HG02763 (cell line): ENCODE measurements around the gene TARBP1.
"Not testable (repeated sequence)": the region's sequence is repeated elsewhere in the genome, so short reads cannot be mapped to it uniquely, and the experiment has no call there.

ENCODE experiments used
- ATAC-seq: cut with Tn5 transposase; IDR thresholded peaks from one replicate; pipeline ENCODE4 v1.9.1; 2021; ENCODE audit warnings: mild to moderate bottlenecking, moderate library complexity; ENCODE audit not compliant: unreplicated experiment

The TARBP1 gene, protein sequence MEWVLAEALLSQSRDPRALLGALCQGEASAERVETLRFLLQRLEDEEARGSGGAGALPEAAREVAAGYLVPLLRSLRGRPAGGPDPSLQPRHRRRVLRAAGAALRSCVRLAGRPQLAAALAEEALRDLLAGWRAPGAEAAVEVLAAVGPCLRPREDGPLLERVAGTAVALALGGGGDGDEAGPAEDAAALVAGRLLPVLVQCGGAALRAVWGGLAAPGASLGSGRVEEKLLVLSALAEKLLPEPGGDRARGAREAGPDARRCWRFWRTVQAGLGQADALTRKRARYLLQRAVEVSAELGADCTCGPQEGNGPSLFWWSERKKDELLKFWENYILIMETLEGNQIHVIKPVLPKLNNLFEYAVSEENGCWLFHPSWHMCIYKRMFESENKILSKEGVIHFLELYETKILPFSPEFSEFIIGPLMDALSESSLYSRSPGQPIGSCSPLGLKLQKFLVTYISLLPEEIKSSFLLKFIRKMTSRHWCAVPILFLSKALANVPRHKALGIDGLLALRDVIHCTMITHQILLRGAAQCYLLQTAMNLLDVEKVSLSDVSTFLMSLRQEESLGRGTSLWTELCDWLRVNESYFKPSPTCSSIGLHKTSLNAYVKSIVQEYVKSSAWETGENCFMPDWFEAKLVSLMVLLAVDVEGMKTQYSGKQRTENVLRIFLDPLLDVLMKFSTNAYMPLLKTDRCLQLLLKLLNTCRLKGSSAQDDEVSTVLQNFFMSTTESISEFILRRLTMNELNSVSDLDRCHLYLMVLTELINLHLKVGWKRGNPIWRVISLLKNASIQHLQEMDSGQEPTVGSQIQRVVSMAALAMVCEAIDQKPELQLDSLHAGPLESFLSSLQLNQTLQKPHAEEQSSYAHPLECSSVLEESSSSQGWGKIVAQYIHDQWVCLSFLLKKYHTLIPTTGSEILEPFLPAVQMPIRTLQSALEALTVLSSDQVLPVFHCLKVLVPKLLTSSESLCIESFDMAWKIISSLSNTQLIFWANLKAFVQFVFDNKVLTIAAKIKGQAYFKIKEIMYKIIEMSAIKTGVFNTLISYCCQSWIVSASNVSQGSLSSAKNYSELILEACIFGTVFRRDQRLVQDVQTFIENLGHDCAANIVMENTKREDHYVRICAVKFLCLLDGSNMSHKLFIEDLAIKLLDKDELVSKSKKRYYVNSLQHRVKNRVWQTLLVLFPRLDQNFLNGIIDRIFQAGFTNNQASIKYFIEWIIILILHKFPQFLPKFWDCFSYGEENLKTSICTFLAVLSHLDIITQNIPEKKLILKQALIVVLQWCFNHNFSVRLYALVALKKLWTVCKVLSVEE (N-terminal part only)

DNA sequence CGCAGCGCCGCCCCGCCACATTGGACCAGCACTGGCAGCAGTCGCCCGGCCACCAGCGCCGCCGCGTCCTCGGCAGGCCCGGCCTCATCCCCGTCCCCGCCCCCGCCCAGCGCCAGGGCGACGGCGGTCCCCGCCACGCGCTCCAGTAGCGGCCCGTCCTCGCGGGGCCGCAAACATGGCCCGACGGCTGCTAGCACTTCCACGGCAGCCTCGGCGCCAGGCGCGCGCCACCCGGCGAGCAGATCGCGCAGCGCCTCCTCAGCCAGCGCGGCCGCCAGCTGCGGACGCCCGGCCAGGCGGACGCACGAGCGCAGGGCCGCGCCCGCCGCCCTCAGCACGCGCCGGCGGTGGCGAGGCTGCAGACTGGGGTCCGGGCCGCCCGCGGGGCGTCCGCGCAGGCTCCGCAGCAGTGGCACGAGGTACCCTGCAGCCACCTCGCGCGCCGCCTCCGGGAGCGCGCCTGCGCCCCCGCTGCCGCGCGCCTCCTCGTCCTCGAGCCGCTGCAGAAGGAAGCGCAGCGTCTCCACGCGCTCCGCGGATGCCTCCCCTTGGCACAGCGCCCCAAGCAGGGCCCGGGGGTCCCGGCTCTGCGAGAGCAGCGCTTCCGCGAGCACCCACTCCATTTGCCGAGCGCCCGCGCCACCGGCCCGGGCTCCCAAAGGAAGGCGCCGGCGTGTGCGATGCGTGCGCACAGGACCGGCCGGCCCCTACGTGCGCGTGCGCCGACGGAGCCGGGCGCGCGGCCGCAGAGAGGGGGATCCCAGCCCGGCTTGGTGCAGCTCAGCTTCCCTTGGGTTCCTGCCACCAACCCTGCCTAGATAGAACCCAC is at the start of gene TARBP1:
Gene TARBP1, minus strand, starts transcription at position 699 of the 829 bp plus-strand sequence. Its CDS starts 76 bp downstream, at position 623.
- peak; percentile 67 for ATAC-seq

DNA sequence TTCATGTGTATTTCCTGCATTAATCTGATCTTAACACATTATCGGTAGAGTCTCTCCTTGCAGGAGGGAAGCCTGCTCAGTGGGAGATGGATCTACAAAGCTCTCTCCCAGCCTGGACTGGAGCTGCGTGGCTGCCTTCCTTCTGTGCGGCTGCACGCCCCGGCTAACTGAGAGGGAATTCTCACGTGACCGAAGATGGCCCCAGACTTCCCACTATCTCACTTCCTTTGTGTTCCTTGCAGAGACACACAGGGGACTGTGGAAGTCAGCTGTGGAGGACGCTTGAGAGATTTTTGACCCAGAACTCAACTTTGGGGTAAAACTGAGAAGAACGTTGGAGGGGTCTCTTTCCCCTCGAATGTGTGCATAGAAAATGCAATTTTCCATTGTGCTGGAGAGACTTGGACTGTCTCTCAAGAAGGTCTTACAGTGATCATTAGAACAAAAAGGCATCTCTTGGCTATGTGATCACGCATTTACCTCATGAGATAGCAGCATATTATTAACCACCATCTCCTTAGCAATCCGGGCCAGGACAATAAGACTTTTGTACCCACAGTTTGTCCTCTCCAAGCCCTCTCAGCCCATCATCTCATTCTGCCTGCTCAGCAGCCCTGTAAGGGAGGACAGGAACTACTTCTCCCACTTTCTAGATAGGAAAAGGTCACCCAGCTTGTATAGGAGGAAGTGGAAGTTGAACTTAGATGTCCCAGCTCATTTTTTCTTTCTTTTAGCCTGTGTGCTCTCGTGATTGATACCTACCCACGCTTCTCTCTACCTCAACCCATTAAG is 49.3 kb upstream of the TARBP1 start:
- no peak for ATAC-seq

DNA sequence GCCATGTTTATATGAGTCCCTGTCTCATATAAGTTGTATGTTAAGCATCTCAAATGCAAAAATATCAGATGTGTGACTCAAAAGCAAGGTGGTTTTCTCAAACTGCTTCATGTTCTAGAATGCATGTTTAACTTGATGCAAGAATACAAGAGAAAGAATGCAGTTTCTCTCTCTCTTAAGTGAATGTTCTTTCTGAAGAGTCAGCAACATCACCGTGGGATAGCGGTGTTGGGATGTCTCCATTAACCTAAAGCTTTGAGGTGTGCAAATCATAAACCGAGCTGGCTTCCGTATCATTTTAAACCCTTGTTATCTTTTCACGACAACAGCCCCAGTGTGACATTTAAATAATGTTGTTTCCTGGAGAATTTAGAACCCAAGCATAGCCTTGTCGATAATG is 48.4 kb upstream of the TARBP1 start:
- ATAC-seq = no peak

DNA sequence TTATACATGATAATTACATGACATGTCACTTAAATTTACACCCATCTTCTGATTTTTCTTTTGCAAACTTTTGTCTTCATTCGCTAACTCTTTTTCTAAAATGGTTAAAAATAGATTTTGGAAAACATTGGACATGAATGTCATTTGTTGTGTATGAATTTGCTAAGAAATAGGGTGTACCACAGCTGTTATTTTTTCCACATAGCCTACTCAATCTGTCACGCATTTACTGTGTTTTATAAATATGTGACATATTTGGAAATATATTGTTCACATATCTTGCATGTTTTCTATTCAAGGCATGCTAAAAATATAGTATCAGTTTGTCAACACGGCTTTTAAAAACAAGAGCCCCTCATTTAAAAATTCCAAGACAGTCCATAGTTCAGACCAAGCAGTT is 47.9 kb upstream of the TARBP1 start:
- no peak for ATAC-seq

DNA sequence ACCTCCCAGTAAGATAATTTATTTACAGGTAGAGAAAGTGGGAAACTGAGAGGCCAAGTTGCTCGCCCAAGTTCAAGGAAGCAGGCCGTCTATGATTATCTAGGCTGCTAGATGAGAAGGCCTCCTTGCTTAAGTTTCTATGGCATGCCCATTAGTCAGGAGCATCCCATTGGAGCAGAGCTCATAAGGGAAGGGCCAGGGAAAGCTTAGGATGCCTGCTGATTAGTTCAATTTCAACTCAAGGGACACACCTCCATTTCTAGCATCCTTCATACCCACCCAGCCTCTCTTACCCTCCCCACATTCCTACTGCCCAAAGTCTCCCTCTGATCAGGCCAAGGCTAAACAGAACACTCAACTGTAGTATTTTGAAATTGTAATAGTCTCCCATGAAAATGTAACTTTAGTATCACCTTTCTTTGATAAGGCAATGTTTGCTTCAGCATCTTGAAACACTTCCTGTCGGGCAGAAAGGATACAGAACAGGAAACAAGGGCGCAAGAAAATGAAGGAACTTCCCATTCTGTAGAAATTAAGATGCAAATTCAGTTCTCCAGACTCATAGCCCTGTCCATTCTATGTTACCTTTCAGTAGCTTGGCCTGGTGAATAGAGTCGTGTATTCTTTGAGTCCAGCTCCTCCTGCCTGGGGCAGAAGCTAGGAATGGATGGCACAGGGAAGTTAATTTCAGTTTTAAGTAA is 46.3 kb upstream of the TARBP1 start:
- no peak for ATAC-seq

DNA sequence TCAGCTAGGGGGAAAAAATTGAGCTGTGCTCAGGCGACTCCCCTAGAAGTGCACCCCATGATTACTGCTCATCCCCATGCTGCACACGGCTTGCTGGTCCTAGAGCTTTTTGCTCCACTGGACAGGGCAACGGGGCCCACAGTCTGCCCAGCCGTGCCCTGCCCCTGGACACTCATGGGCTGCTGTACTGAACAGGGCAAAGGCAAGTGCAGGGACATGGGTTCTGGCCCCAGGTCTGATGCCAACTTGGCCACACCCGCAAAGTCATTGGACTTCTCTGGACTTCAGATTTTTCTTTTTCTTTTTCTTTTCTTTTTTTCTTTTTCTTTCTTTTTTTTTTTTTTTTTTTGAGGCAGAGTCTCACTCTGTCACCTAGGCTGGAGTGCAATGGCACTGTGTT is 42.9 kb upstream of the TARBP1 start:
- ATAC-seq = no peak

DNA sequence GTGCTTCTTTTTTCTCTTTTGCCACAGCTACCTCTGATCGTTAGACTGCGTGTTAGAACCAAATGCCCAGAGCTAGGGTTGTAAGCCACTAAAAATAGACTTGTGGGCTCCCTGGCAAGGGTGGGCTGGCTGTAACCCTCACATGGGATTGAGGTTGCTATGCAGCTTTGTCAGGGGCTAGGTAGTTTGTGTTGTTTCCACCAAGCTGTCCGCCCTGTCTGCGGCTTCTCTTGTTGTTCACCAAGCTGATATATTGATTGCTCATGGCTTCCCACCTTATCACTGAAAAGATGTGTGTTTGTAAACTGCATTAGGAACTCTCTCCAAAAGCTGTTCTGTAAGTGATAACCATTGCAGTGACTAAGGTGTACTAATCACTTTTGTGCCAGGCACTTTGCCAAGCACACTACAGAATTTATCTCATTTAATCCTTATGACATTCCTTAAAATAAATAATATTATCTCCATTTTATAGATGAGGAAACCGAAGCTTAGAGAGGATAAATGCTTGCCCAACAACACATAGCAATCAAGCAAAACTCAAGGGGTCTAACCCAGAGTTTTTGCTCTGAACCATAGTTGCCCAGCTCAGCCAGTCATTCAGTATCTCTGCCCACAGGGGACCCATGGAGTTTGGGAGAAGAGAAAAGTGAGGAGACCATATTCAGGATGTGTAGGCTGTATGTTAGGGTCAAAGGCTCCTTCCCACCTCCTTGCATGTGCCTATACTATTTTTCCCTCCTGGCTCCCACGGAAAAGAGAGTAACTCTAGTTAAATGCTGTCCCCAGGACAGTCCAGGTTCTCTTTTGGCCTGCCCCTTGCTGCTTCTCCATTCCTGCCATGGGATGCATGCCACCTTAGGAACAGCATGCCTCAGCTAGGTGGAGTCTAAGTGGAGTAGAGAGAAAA is 42.2 kb upstream of the TARBP1 start:
- no peak for ATAC-seq

DNA sequence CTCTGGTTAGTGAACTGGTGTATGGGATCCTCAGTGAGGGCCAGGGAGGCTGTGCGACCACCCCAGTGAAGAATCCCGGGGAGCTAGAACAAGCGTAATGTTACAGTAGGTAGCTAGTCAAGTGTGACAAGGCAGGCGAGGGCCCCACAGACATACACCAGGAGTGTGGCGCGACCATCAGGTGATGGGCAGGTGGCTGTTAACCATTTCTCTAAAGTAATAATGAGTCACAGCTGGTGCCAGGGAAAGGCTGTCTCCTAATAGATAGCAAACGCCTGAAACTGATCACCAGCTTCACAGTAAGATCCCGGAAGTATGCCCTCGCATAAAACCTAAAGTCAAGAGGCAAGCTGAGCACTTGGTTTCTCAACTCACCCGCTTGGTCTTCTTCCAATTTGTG is 40.5 kb upstream of the TARBP1 start:
- no peak for ATAC-seq

DNA sequence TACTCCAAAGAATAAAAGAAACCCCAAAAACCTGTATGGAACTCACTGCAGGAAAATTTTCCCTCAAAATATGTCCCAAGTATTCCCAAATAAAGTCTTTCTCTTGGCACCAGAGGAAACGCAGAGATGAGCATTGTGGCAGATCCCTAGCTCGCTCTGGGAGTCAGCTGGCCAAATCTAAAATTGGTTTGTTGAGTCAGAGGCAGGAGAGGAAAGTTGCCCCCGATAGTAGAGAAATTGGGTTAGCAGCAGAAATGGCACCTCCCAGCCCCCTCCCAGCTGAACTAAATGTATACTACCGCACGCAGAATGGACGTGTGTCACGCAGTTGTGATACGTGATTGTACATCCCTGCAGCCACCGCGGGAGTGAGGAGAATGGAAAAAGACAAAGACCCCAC is 39.9 kb upstream of the TARBP1 start:
- no peak for ATAC-seq

DNA sequence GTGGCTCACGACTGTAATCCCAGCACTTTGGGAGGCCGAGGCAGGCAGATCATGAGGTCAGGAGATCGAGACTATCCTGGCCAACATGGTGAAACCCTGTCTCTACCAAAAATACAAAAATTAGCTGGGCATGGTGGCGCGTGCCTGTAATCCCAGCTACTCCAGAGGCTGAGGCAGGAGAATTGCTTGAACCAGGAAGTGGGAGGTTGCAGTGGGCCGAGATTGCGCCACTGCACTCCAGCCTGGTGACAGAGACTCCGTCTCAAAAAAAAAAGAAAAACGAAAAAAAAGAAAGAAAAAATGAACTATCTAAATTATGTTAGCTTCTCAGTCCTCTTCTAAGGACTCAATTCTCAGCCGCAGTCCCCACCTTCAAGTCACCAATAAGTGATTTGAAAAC is 39.1 kb upstream of the TARBP1 start:
- not testable (repeated sequence) for ATAC-seq

DNA sequence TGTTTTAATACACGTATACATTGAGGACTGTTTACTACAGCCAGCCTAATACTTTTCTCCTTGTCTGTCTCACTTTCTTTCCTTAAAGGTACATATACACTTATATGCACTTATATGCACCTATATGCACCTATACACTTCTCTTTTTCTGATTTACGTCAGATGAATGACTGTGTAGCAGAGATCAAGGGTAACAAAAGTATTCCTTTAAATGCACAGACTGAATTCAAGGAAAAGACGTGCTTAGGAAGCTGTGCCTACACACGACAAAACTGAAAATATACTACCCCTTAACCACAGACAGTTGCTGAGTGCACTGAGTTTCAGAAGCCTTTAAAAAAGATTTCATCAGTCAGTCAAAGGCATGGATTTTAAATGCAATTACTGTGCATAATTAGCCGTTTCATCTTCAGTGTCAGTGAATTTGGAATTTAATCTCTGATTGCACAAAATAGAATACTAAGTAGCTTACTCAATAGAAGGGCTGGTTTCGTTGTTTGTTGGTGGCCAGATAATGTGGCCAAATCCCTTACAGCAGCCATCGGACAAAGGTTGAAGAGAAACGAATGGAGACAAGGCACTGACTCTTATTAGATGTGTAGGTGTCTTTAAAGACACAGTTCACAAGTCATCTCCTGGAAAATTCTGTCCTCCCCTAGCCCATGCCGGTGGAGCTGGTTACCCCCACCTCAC is 38.3 kb upstream of the TARBP1 start:
- no peak for ATAC-seq

DNA sequence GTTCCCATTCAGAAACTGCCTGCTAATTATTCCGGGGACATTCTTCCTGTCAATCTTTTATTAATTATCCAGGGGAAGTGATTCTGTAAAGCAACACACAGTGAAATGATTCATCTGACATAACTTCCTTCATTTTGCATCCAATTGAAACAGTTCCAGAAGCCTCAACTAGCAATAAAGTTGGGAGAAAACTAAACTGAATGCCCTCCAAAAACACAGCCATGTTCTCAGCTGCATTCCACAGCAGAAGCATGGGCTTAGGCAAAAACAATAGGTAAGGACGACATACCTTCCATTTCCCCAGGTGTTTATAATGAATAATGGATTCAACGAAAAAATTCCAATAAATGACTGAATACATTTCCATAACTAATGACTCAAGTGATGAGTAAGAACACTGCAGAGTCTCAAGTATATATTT is 36.9 kb upstream of the TARBP1 start:
- no peak for ATAC-seq

DNA sequence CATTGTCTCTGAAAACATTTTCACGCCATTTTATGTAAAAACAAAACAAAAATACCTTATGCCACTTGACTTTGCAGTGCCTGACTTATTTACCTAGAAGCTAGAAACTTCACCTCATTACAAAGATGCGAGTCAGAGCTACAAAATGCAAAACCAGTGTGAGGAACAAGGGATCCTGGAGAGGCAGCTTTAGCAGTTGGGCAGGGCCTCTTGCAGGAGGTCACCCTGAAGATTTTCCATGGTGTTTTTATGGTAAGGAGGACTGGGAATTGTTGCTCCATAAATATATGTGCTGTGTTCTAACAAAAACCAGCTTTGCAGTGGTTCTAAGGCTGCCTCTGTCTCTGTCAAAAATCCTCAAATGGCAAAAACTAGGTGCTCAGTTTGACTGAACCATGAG is 36.4 kb upstream of the TARBP1 start:
- no peak for ATAC-seq

DNA sequence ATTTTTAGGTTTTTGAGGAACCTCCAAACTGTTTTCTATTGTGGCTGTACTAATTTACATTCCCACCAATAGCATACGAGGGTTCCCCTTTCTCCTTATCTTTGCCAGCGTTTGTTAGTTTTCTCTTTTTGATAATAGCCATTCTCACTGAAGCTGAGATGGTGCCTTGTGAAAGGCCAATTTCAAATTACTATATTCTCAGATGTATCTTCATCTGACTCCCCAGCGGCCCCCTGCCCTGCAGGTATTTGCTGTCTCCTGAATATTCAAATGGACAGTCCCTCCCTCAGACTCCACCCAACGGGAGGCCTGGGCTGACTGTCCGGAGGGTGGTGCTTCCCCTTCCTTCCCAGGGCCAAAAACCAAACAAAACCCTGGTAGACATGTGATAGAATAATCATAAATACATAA is 33.5 kb upstream of the TARBP1 start:
- no peak for ATAC-seq

DNA sequence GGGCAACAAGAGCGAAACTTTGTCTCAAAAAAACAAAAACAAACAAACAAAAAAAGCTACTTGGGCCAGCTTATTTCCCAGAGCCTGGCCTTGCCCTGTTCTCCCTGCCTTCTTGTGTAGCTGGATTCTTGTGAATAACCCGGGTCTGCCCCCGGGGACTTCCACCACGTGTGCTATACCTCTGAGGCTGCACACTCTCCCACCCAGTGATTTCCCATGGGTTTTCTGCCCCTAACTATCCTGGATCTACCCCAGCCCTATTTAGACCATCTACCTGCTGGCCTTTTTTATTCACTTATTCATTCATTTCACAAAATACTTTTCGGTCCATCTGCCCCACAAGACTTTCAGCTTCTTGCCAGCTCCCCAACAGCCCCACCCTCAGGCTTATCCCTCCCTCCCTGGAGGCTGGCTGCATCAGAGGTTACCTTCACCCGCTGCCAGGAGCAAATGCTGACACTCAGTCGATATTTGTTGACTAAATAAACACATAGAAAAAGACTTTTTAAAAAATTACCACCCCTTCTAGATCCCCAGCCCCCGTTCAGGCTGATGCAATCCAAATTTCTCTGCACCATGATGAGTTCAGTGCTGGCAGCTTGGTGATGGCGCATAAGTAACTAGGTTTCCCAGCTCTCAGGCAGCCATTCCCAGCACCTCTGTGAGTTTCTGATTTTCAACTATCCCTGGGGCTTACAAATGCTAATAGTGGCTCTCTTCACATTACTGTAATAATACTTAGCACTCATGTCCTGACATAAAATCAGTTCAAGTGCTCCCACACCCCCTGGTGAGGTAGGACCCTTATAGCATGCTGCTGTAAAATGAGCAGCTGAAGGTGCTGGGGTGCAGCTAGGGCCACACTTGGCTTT is 30.7 kb upstream of the TARBP1 start:
- ATAC-seq = no peak
